Nephron progenitor cell (in vitro differentiated cells): ENCODE measurements around the gene GRHL3.

Experiments
- DNase-seq: peaks from one replicate; pipeline ENCODE4 v3.0.0; 2021
- H3K27ac Mint-ChIP-seq: 2 replicates; pipeline ENCODE4 v1.8.0; 2021; ENCODE audit warnings: mild to moderate bottlenecking, moderate library complexity, mixed read lengths
- H3K27me3 Mint-ChIP-seq: 2 replicates; pipeline ENCODE4 v1.8.0; 2021; ENCODE audit warnings: mild to moderate bottlenecking, low read depth, mixed read lengths; ENCODE audit not compliant: poor library complexity
- H3K36me3 Mint-ChIP-seq: 2 replicates; pipeline ENCODE4 v1.8.0; 2021; ENCODE audit warnings: low read depth, mixed read lengths
- H3K4me1 Mint-ChIP-seq: 2 replicates; pipeline ENCODE4 v1.8.0; 2021; ENCODE audit warnings: mixed read lengths
- H3K4me3 Mint-ChIP-seq: 2 replicates; pipeline ENCODE4 v1.8.0; 2021; ENCODE audit warnings: mild to moderate bottlenecking, moderate library complexity, mixed read lengths
- H3K9me3 Mint-ChIP-seq: 2 replicates; pipeline ENCODE4 v1.8.0; 2021; ENCODE audit warnings: mild to moderate bottlenecking, moderate library complexity, mixed read lengths
- TF ChIP-seq, protein P1 (sequence below): fragments of 200-600 bp; sonication (generic); IDR thresholded peaks from 2 replicates; pipeline ENCODE4 v1.5.0; 2021; ENCODE audit warnings: antibody characterized with exemption

GRHL3 gene

DNA sequence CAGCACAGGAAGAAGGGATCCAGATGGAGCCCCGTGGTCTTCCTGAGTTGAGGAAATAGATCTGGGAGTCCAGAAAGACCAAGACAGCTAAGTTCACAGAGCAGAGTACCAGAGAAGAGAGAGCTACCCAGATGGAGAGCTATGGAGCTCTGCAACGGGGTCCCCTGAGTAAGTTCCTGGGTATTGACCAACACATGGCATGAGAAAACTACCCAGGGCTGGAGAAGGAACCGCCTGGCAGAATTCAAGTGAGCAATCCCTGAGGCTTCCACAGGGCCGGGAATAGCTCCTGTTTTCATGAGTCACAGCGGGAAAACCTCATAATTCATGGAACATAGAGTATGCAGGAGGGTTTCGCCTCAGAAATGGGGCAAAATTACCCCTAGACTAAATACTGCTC, 74.7 kb downstream of the GRHL3 start:
- peaks cover 17% of the 10 kb centered on the region for H3K4me1 Mint-ChIP-seq
- H3K27ac Mint-ChIP-seq, result no peak overlapping the region
- H3K4me3 Mint-ChIP-seq, result no peak overlapping the region

DNA sequence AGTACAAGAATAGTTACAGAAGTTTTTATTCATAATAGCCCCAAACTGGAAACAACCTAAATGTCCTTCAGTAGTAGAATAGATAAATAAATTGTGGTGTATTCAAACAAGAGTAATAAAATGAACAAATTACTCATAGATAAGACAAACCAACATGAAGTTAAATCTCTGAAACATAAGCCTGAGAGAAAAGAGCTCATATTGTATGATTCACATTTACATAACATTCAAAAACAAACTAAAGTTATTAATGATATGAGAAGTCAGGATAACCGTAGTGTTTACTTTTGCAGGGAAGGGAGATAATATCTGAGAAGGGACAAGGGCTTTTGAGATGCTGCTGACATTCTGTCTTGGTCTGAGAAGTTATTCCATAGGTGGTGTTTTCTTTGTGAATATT, 80.9 kb downstream of the GRHL3 start:
- Mint-ChIP-seq H3K27me3 (no peaks in the 10 kb centered on the region), H3K4me1 (no peaks in the 10 kb centered on the region), H3K27ac (no peak overlapping the region), H3K9me3 (no peaks in the 10 kb centered on the region), H3K4me3 (no peak overlapping the region), H3K36me3 (peaks cover 14% of the 10 kb centered on the region)
- TF ChIP-seq, protein P1, sequence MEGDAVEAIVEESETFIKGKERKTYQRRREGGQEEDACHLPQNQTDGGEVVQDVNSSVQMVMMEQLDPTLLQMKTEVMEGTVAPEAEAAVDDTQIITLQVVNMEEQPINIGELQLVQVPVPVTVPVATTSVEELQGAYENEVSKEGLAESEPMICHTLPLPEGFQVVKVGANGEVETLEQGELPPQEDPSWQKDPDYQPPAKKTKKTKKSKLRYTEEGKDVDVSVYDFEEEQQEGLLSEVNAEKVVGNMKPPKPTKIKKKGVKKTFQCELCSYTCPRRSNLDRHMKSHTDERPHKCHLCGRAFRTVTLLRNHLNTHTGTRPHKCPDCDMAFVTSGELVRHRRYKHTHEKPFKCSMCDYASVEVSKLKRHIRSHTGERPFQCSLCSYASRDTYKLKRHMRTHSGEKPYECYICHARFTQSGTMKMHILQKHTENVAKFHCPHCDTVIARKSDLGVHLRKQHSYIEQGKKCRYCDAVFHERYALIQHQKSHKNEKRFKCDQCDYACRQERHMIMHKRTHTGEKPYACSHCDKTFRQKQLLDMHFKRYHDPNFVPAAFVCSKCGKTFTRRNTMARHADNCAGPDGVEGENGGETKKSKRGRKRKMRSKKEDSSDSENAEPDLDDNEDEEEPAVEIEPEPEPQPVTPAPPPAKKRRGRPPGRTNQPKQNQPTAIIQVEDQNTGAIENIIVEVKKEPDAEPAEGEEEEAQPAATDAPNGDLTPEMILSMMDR, result no peak
- DNase-seq, result no peak

More for the DNA sequence above, 74.7 kb downstream of the GRHL3 start:
- Mint-ChIP-seq H3K36me3 (no peaks in the 10 kb centered on the region), H3K27me3 (no peaks in the 10 kb centered on the region), H3K9me3 (no peaks in the 10 kb centered on the region)
- TF ChIP-seq, protein P1, result no peak
- DNase-seq, result no peak

DNA sequence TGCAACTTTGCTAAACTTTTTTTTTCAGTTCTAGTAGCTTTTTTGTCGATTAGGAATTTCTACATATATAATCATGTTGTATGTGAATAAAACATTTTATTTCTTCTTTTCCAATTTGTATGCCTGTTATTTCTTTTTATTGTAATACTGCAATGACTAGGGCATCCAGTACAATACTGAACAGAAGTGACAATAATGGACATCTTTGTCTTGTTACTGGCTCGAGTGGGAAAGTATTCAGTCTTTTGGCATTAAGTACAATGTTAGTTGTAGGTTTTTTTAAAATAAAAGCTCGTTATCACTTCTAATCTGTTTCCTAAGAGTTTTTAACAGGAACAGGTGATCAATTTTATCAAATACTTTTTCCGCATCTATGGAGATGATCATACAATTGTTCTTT, 84.6 kb downstream of the GRHL3 start:
- no peak for DNase-seq
- peaks cover 26% of the 10 kb centered on the region for H3K36me3 Mint-ChIP-seq
- H3K4me1 Mint-ChIP-seq, result no peaks in the 10 kb centered on the region
- H3K9me3 Mint-ChIP-seq, result peaks cover 11% of the 10 kb centered on the region
- H3K27ac Mint-ChIP-seq, result no peak overlapping the region
- TF ChIP-seq, protein P1, result no peak
- H3K4me3 Mint-ChIP-seq, result no peak overlapping the region
- H3K27me3 Mint-ChIP-seq, result peaks cover 7% of the 10 kb centered on the region
